CD4-positive, alpha-beta T cell (primary cell): ENCODE data around the gene TOMM22. TPM values are rescaled to one million over a fixed set of nuclear protein-coding genes. Genes with fewer than 3 reads are reported as not detected.

Experiments
- ATAC-seq: fragments of 200-7000 bp; cut with Tn5 transposase; one replicate; pipeline ENCODE4 v1.10.0; 2022; ENCODE audit warnings: mild to moderate bottlenecking; ENCODE audit not compliant: poor library complexity
- CTCF ChIA-PET: fragments of 350-600 bp; sonication (Branson Sonifier 250); formaldehyde crosslinking; loops from one replicate; lab custom pipeline; 2021; ENCODE audit warnings: antibody characterized with exemption, inconsistent platforms; lab: Charles Lee
- POLR2A ChIA-PET: fragments of 350-600 bp; sonication (Branson Sonifier 250); formaldehyde crosslinking; loops from one replicate; lab custom pipeline; 2021; ENCODE audit warnings: antibody characterized with exemption, inconsistent platforms; lab: Charles Lee
- DNase-seq, 14 experiments: peaks; one replicate each; pipeline ENCODE4 v3.0.0-alpha.2; 2013 to 2020; ENCODE audit warnings: mixed read lengths in 2 of 14
- H3K27ac ChIP-seq, 2 donors: one replicate each; pipeline versions ENCODE4 v1.5.1 to v1.7.0; 2013; ENCODE audit warnings: low read length in 2 of 2, low read depth in 1 of 2, mild to moderate bottlenecking in 1 of 2
- H3K27me3 ChIP-seq, 2 experiments: 1 replicate in 1 of 2; 2 replicates in 1 of 2; pipeline versions ENCODE4 v1.6.1 to v1.7.0; 2013; ENCODE audit warnings: low read length in 2 of 2, control low read depth in 1 of 2, mild to moderate bottlenecking in 1 of 2, moderate library complexity in 1 of 2; ENCODE audit not compliant: insufficient read depth in 2 of 2, control insufficient read depth in 1 of 2
- H3K36me3 ChIP-seq: one replicate; pipeline ENCODE4 v1.6.1; 2013; ENCODE audit warnings: low read length, control low read depth; ENCODE audit not compliant: insufficient read depth
- H3K4me1 ChIP-seq: one replicate; pipeline ENCODE4 v1.6.1; 2013; ENCODE audit warnings: low read length, control low read depth; ENCODE audit not compliant: insufficient read depth
- H3K4me3 ChIP-seq: one replicate; pipeline ENCODE4 v1.5.1; 2013; ENCODE audit warnings: mild to moderate bottlenecking, low read length, moderate library complexity
- H3K9me3 ChIP-seq, 2 experiments: 1 replicate in 1 of 2; 2 replicates in 1 of 2; pipeline versions ENCODE4 v1.6.1 to v1.7.0; 2013; ENCODE audit warnings: low read length in 2 of 2, mild to moderate bottlenecking in 2 of 2, control low read depth in 1 of 2, moderate library complexity in 1 of 2; ENCODE audit not compliant: control insufficient read depth in 1 of 2, insufficient read depth in 1 of 2
- H3K27ac Mint-ChIP-seq: one replicate; pipeline ENCODE4 v1.8.0; 2020; ENCODE audit warnings: mixed read lengths
- H3K27me3 Mint-ChIP-seq: one replicate; pipeline ENCODE4 v1.8.0; 2021; ENCODE audit warnings: mixed read lengths
- H3K36me3 Mint-ChIP-seq: one replicate; pipeline ENCODE4 v1.8.0; 2021; ENCODE audit warnings: low read depth, mixed read lengths
- H3K4me1 Mint-ChIP-seq: one replicate; pipeline ENCODE4 v1.8.0; 2021; ENCODE audit warnings: low read depth, mixed read lengths
- H3K4me3 Mint-ChIP-seq: one replicate; pipeline ENCODE4 v1.8.0; 2020; ENCODE audit warnings: mild to moderate bottlenecking, mixed read lengths
- H3K9me3 Mint-ChIP-seq: one replicate; pipeline ENCODE4 v1.8.0; 2020; ENCODE audit warnings: mixed read lengths
- intact Hi-C, 2 experiments: fragments of 100-400 bp; cut with DNase I in 1 of 2; cut with micrococcal nuclease in 1 of 2; formaldehyde crosslinking; loops; one replicate each; pipeline versions ENCODE4 v1.15.1 to v1.9.0; 2023 to 2025; cut with DNase I, micrococcal nuclease
- total RNA-seq, 174 experiments: library from RNA in 2 of 174; stranded (reverse) in 2 of 174; gene quantifications; one replicate each; pipeline ENCODE4 v1.2.3 and lab custom pipeline; 2021 to 2026
- TF ChIP-seq, protein P1 (sequence below): fragments of 200-600 bp; IDR thresholded peaks from one replicate; pipeline ENCODE4 v1.8.0; 2022; ENCODE audit warnings: antibody characterized with exemption, mild to moderate bottlenecking

Gene TOMM22
- total RNA-seq, 2 experiments from 2014 or later, result 53.7 to 54.8 TPM

DNA sequence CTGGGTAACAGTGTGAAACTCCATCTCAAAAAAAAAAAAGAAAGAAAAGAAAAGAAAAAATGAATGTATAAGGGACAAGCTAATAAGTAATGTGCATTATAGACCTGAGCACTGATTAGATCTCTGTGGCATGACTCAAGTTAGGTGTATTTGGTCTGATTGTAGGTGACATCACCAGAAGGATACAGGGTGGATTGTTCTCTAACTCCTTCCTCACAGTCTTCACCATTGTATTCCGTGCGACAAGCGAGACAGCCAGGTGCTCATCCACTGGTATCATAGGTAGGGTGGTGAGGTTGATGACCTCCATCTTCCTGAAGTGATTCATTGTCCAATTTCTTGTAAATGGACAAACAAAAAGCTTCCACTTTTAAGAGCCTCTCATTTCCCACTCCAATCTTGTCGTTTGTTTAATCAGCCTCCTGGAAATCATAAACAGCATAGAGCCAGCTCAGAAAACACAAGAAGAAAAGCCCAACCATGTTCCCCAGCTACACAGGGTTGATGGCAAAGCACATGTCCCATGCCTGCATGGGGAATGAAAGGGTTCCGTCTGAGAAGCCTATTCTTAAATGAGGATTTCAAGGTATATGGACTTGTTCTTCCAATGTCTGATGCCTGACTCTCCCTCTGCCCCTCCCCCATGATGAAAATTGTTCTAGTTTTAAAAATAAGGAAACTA lies 31.8 kb upstream of the TOMM22 start:
- Histone ChIP-seq H3K27ac (no peak overlapping the region), H3K9me3 (no peaks in the 10 kb centered on the region), H3K4me1 (no peaks in the 10 kb centered on the region), H3K27me3 (no peaks in the 10 kb centered on the region), H3K36me3 (no peaks in the 10 kb centered on the region), H3K4me3 (no peak overlapping the region)
- no peaks in the 10 kb centered on the region for H3K9me3 Mint-ChIP-seq
- H3K27ac Mint-ChIP-seq, result no peak overlapping the region
- ChIA-PET CTCF (no interaction called here), POLR2A (interaction anchor here (0.6 kb wide), 1 partner anchor 893 kb away, joined by 3 read pairs; no protein-coding TSS in a partner anchor)
- intact Hi-C loops, result loop anchor here in 1 of 2 experiments (10.0 kb wide), 2 partner anchors 145 to 375 kb away; partner anchors contain the start of genes DDX17 and TMEM184B
- TF ChIP-seq, protein P1, sequence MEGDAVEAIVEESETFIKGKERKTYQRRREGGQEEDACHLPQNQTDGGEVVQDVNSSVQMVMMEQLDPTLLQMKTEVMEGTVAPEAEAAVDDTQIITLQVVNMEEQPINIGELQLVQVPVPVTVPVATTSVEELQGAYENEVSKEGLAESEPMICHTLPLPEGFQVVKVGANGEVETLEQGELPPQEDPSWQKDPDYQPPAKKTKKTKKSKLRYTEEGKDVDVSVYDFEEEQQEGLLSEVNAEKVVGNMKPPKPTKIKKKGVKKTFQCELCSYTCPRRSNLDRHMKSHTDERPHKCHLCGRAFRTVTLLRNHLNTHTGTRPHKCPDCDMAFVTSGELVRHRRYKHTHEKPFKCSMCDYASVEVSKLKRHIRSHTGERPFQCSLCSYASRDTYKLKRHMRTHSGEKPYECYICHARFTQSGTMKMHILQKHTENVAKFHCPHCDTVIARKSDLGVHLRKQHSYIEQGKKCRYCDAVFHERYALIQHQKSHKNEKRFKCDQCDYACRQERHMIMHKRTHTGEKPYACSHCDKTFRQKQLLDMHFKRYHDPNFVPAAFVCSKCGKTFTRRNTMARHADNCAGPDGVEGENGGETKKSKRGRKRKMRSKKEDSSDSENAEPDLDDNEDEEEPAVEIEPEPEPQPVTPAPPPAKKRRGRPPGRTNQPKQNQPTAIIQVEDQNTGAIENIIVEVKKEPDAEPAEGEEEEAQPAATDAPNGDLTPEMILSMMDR, result no peak
- H3K4me1 Mint-ChIP-seq, result no peaks in the 10 kb centered on the region
- DNase-seq (no peak), ATAC-seq (no peak)
- H3K4me3 Mint-ChIP-seq, result no peak overlapping the region
- no peaks in the 10 kb centered on the region for H3K27me3 Mint-ChIP-seq
- no peaks in the 10 kb centered on the region for H3K36me3 Mint-ChIP-seq

DNA sequence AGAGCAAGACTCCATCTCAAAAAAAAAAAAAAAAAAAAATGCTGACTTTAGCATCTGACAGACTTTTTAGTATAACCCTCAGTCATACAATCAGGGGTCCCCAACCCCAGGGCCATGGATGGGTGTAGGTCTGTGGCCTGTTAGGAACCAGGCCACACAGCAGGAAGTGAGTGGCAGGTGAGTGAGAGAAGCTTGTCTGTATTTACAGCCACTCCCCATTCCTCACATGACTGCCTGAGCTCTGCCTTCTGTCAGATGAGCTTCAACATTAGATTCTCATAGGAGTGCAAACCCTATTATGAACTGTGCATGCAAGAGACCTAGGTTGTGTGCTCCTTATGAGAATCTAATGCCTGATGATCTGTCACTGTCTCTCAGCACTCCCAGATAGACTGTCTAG lies 28.9 kb upstream of the TOMM22 start:
- Histone ChIP-seq H3K4me3 (no peak overlapping the region), H3K27me3 (no peaks in the 10 kb centered on the region), H3K9me3 (no peaks in the 10 kb centered on the region), H3K27ac (no peak overlapping the region), H3K36me3 (no peaks in the 10 kb centered on the region), H3K4me1 (peaks cover 16% of the 10 kb centered on the region)
- Mint-ChIP-seq H3K27me3 (no peaks in the 10 kb centered on the region), H3K4me3 (no peak overlapping the region), H3K36me3 (peaks cover 4% of the 10 kb centered on the region), H3K27ac (no peak overlapping the region), H3K9me3 (no peaks in the 10 kb centered on the region), H3K4me1 (peaks cover 20% of the 10 kb centered on the region)
- ChIA-PET POLR2A (no interaction called here), CTCF (interaction anchor here (0.7 to 1.1 kb wide), 2 partner anchors 29 to 354 kb away, joined by 3 to 4 read pairs; partner anchors contain the start of gene TOMM22)
- intact Hi-C loops, result loop anchor here in 1 of 2 experiments (10.0 kb wide), 2 partner anchors 148 to 378 kb away; partner anchors contain the start of genes DDX17 and TMEM184B
- TF ChIP-seq, protein P1, result no peak
- peak in 1 of 14 experiments; percentile 9 for DNase-seq
- no peak for ATAC-seq

DNA sequence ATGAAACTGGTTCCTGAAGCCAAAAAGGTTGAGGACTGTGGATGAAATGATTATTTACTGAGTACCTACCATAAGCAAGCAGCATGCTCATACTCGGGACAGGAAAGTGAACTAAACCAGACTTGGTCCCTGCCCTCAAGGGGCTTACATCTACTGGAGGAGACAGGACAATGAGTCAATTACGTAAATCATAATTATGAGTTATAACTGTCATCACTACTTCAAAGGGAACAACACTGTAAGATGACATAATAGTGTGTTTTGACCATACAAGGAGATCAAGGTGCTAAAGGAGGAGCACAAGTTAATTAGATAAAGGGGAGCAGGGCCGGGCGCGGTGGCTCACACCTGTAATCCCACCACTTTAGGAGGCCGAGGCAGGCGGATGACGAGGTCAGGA lies 28.0 kb upstream of the TOMM22 start:
- Mint-ChIP-seq H3K4me3 (peak overlapping the region; percentile 57), H3K36me3 (peaks cover 4% of the 10 kb centered on the region), H3K4me1 (peaks cover 23% of the 10 kb centered on the region), H3K27ac (no peak overlapping the region), H3K27me3 (no peaks in the 10 kb centered on the region), H3K9me3 (no peaks in the 10 kb centered on the region)
- Histone ChIP-seq H3K9me3 (no peaks in the 10 kb centered on the region), H3K4me1 (peaks cover 19% of the 10 kb centered on the region), H3K27me3 (no peaks in the 10 kb centered on the region), H3K36me3 (no peaks in the 10 kb centered on the region), H3K4me3 (no peak overlapping the region), H3K27ac (no peak overlapping the region)
- ChIA-PET POLR2A (no interaction called here), CTCF (interaction anchor here (0.7 to 5.2 kb wide), 2 partner anchors 27 to 1612 kb away, joined by 3 to 22 read pairs; partner anchors contain the start of gene TOMM22)
- ATAC-seq (no peak), DNase-seq (no peak)
- intact Hi-C loops, result loop anchor here in 1 of 2 experiments (10.0 kb wide), 2 partner anchors 149 to 379 kb away; partner anchors contain the start of genes DDX17 and TMEM184B
- TF ChIP-seq, protein P1, result no peak
